ENCODE data around the gene SEPTIN8. TPM values are rescaled to one million over a fixed set of nuclear protein-coding genes. Genes with fewer than 3 reads are reported as not detected.
A peak's percentile ranks its signal among the peaks of the same experiment; 100 is the strongest.

SEPTIN8 gene
- total and polyA plus RNA-seq, 2 of the 13 experiments (the other 11 are each of a cell fraction or from before 2014, with no cell fraction given), result 41.4 to 49.9 TPM

- Histone ChIP-seq H3K9me3 (ENCODE audit: low read length) (no peaks in the 10 kb centered on the region), H2AFZ (ENCODE audit: low read length) (no peak overlapping the region), H3K27me3 (ENCODE audit: control insufficient read depth in 1 of 2, insufficient read depth in 2 of 2, low read length in 2 of 2) (no peaks in the 10 kb centered on the region), H3K9ac (ENCODE audit: insufficient read depth, low read depth, low read length) (no peak overlapping the region), H3K36me3 (replicated peaks in 1 of 2; ENCODE audit: control insufficient read depth in 1 of 2, insufficient read depth in 2 of 2, low read length in 2 of 2) (peaks cover 7 to 30% of the 10 kb centered on the region in 2 experiments; a peak in 4 of 5 replicates), H3K4me1 (ENCODE audit: insufficient read depth, low read length) (peaks cover 48% of the 10 kb centered on the region), H3K4me2 (ENCODE audit: low read depth, low read length) (no peak overlapping the region), H3K27ac (ENCODE audit: extremely low read length, insufficient read depth, low read length) (no peak overlapping the region), H3K79me2 (ENCODE audit: insufficient read depth, low read length) (peaks cover 13% of the 10 kb centered on the region), H4K20me1 (ENCODE audit: insufficient read depth, low read length) (no peaks in the 10 kb centered on the region), H3K4me3 (replicated peaks in 1 of 3; ENCODE audit: insufficient read depth in 1 of 3, low read depth in 2 of 3, low read length in 3 of 3) (no peak overlapping the region)
- WGBS (ENCODE audit: low lambda C conversion rate), result 97% methylated on average over 50 of the region's 68 CpGs
- FAIRE-seq, result no peak
- ChIA-PET CTCF (ENCODE audit: low intra/inter-chr PET ratio, low total read pairs) (interaction anchor here (4.5 kb wide), 1 partner anchor 15 kb away, joined by 54 read pairs; no protein-coding TSS in a partner anchor), POLR2A (interaction anchor here (0.6 to 6.7 kb wide), 4 partner anchors 13 to 265 kb away, joined by 3 to 176 read pairs (median 3); partner anchors contain the start of gene GDF9)
- in situ Hi-C loops (cut with HindIII; ENCODE audit: extremely low pct_ligation_motif_present, low pct_unique_long_range_greater_than_20kb) (no loop called here), intact Hi-C loops (cut with micrococcal nuclease; ENCODE audit: unreplicated experiment) (loop anchor here (5.0 kb wide), 1 partner anchor 296 kb away; no protein-coding TSS in a partner anchor)
- no peak for ATAC-seq
- no peak for DNase-seq (ENCODE audit: low spot score)
- TF ChIP-seq, protein P1, sequence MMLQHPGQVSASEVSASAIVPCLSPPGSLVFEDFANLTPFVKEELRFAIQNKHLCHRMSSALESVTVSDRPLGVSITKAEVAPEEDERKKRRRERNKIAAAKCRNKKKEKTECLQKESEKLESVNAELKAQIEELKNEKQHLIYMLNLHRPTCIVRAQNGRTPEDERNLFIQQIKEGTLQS (CRISPR knock-in tag; IDR thresholded peaks at IDR 0.05), result no peak
- TF ChIP-seq ESRRA (CRISPR knock-in tag; IDR thresholded peaks at IDR 0.05; ENCODE audit: low read depth) (no peak), ZNF572 (CRISPR knock-in tag; IDR thresholded peaks at IDR 0.05) (no peak), ZHX1 (CRISPR knock-in tag; IDR thresholded peaks at IDR 0.05; ENCODE audit: low read depth) (0 out of 2 replicates have a peak, but pooled peaks have one; percentile 50), ZBTB33 (CRISPR knock-in tag; IDR thresholded peaks at IDR 0.05) (peak; percentile 73), NONO (IDR thresholded peaks at IDR 0.05) (no peak), NONO (CRISPR knock-in tag; conservative IDR thresholded peaks at IDR 0.05) (0 out of 2 replicates have a peak, but pooled peaks have one; percentile 11), AGO2 (optimal IDR thresholded peaks at IDR 0.05; ENCODE audit: low read depth, low read length) (peak; percentile 79), CREM (IDR thresholded peaks at IDR 0.05) (no peak), CREM (CRISPR knock-in tag; IDR thresholded peaks at IDR 0.05) (no peak), RBFOX2 (IDR thresholded peaks at IDR 0.05; ENCODE audit: low read depth, low read length) (peak; percentile 56), CSRNP1 (CRISPR knock-in tag; IDR thresholded peaks at IDR 0.05) (no peak), RBM39 (IDR thresholded peaks at IDR 0.05; ENCODE audit: low read depth, low read length, poor library complexity, severe bottlenecking) (no peak), POLR2G (IDR thresholded peaks at IDR 0.05; ENCODE audit: low read depth, low read length) (0 out of 2 replicates have a peak, but pooled peaks have one; percentile 25)
- no TSS peak for BruUV-seq (replicated peaks)
Measured at GRCh38 chr5:132822650-132823480, 45.8 kb upstream of the SEPTIN8 start.

Measured in HepG2 (cell line).